CD4-positive, alpha-beta T cell (primary cell): ENCODE results near the gene GFOD1. TPM values are rescaled to one million over a fixed set of nuclear protein-coding genes. Genes with fewer than 3 reads are reported as not detected.

Experiments used
- ATAC-seq: fragments of 200-7000 bp; cut with Tn5 transposase; one replicate; pipeline ENCODE4 v1.10.0; 2022; ENCODE audit warnings: mild to moderate bottlenecking; ENCODE audit not compliant: poor library complexity
- CTCF ChIA-PET: fragments of 350-600 bp; sonication (Branson Sonifier 250); formaldehyde crosslinking; loops from one replicate; lab custom pipeline; 2021; ENCODE audit warnings: antibody characterized with exemption, inconsistent platforms; lab: Charles Lee
- POLR2A ChIA-PET: fragments of 350-600 bp; sonication (Branson Sonifier 250); formaldehyde crosslinking; loops from one replicate; lab custom pipeline; 2021; ENCODE audit warnings: antibody characterized with exemption, inconsistent platforms; lab: Charles Lee
- DNase-seq, 14 experiments: peaks; one replicate each; pipeline ENCODE4 v3.0.0-alpha.2; 2013 to 2020; ENCODE audit warnings: mixed read lengths in 2 of 14
- H3K27ac ChIP-seq, 2 donors: one replicate each; pipeline versions ENCODE4 v1.5.1 to v1.7.0; 2013; ENCODE audit warnings: low read length in 2 of 2, low read depth in 1 of 2, mild to moderate bottlenecking in 1 of 2
- H3K27me3 ChIP-seq, 2 experiments: 1 replicate in 1 of 2; 2 replicates in 1 of 2; pipeline versions ENCODE4 v1.6.1 to v1.7.0; 2013; ENCODE audit warnings: low read length in 2 of 2, control low read depth in 1 of 2, mild to moderate bottlenecking in 1 of 2, moderate library complexity in 1 of 2; ENCODE audit not compliant: insufficient read depth in 2 of 2, control insufficient read depth in 1 of 2
- H3K36me3 ChIP-seq: one replicate; pipeline ENCODE4 v1.6.1; 2013; ENCODE audit warnings: low read length, control low read depth; ENCODE audit not compliant: insufficient read depth
- H3K4me1 ChIP-seq: one replicate; pipeline ENCODE4 v1.6.1; 2013; ENCODE audit warnings: low read length, control low read depth; ENCODE audit not compliant: insufficient read depth
- H3K4me3 ChIP-seq: one replicate; pipeline ENCODE4 v1.5.1; 2013; ENCODE audit warnings: mild to moderate bottlenecking, low read length, moderate library complexity
- H3K9me3 ChIP-seq, 2 experiments: 1 replicate in 1 of 2; 2 replicates in 1 of 2; pipeline versions ENCODE4 v1.6.1 to v1.7.0; 2013; ENCODE audit warnings: low read length in 2 of 2, mild to moderate bottlenecking in 2 of 2, control low read depth in 1 of 2, moderate library complexity in 1 of 2; ENCODE audit not compliant: control insufficient read depth in 1 of 2, insufficient read depth in 1 of 2
- H3K27ac Mint-ChIP-seq: one replicate; pipeline ENCODE4 v1.8.0; 2020; ENCODE audit warnings: mixed read lengths
- H3K27me3 Mint-ChIP-seq: one replicate; pipeline ENCODE4 v1.8.0; 2021; ENCODE audit warnings: mixed read lengths
- H3K36me3 Mint-ChIP-seq: one replicate; pipeline ENCODE4 v1.8.0; 2021; ENCODE audit warnings: low read depth, mixed read lengths
- H3K4me1 Mint-ChIP-seq: one replicate; pipeline ENCODE4 v1.8.0; 2021; ENCODE audit warnings: low read depth, mixed read lengths
- H3K4me3 Mint-ChIP-seq: one replicate; pipeline ENCODE4 v1.8.0; 2020; ENCODE audit warnings: mild to moderate bottlenecking, mixed read lengths
- H3K9me3 Mint-ChIP-seq: one replicate; pipeline ENCODE4 v1.8.0; 2020; ENCODE audit warnings: mixed read lengths
- intact Hi-C, 2 experiments: fragments of 100-400 bp; cut with DNase I in 1 of 2; cut with micrococcal nuclease in 1 of 2; formaldehyde crosslinking; loops; one replicate each; pipeline versions ENCODE4 v1.15.1 to v1.9.0; 2023 to 2025; cut with DNase I, micrococcal nuclease
- total RNA-seq, 174 experiments: library from RNA in 2 of 174; stranded (reverse) in 2 of 174; gene quantifications; one replicate each; pipeline ENCODE4 v1.2.3 and lab custom pipeline; 2021 to 2026
- TF ChIP-seq, protein P1 (sequence below): fragments of 200-600 bp; IDR thresholded peaks from one replicate; pipeline ENCODE4 v1.8.0; 2022; ENCODE audit warnings: antibody characterized with exemption, mild to moderate bottlenecking

The GFOD1 gene
- total RNA-seq, 2 experiments from 2014 or later = 1.3 to 2.0 TPM

GRCh38 chr6:13515912-13516311 is 28.5 kb upstream of the GFOD1 start:
- Mint-ChIP-seq H3K27me3 (no peaks in the 10 kb centered on the region), H3K4me1 (no peaks in the 10 kb centered on the region), H3K4me3 (no peak overlapping the region), H3K27ac (no peak overlapping the region), H3K36me3 (no peaks in the 10 kb centered on the region), H3K9me3 (no peaks in the 10 kb centered on the region)
- ChIA-PET POLR2A (no interaction called here), CTCF (no interaction called here)
- DNase-seq (no peak), ATAC-seq (no peak)
- Histone ChIP-seq H3K4me3 (no peak overlapping the region), H3K9me3 (peaks cover 0 to 6% of the 10 kb centered on the region in 2 experiments), H3K27ac (no peak overlapping the region), H3K27me3 (no peaks in the 10 kb centered on the region), H3K4me1 (no peaks in the 10 kb centered on the region), H3K36me3 (no peaks in the 10 kb centered on the region)
- TF ChIP-seq, protein P1, sequence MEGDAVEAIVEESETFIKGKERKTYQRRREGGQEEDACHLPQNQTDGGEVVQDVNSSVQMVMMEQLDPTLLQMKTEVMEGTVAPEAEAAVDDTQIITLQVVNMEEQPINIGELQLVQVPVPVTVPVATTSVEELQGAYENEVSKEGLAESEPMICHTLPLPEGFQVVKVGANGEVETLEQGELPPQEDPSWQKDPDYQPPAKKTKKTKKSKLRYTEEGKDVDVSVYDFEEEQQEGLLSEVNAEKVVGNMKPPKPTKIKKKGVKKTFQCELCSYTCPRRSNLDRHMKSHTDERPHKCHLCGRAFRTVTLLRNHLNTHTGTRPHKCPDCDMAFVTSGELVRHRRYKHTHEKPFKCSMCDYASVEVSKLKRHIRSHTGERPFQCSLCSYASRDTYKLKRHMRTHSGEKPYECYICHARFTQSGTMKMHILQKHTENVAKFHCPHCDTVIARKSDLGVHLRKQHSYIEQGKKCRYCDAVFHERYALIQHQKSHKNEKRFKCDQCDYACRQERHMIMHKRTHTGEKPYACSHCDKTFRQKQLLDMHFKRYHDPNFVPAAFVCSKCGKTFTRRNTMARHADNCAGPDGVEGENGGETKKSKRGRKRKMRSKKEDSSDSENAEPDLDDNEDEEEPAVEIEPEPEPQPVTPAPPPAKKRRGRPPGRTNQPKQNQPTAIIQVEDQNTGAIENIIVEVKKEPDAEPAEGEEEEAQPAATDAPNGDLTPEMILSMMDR = no peak
- intact Hi-C loops = no loop called here

GRCh38 chr6:13513626-13514502 is 26.5 kb upstream of the GFOD1 start:
- no peak overlapping the region for H3K27ac ChIP-seq
- no peaks in the 10 kb centered on the region for H3K27me3 ChIP-seq
- H3K9me3 Mint-ChIP-seq = no peaks in the 10 kb centered on the region
- H3K9me3 ChIP-seq = peaks cover 0 to 6% of the 10 kb centered on the region in 2 experiments
- ATAC-seq = no peak
- no peak overlapping the region for H3K27ac Mint-ChIP-seq
- ChIA-PET POLR2A (no interaction called here), CTCF (no interaction called here)
- H3K4me3 ChIP-seq = no peak overlapping the region
- no peaks in the 10 kb centered on the region for H3K36me3 ChIP-seq
- TF ChIP-seq, protein P1 = no peak
- intact Hi-C loops = no loop called here
- H3K36me3 Mint-ChIP-seq = no peaks in the 10 kb centered on the region
- H3K4me3 Mint-ChIP-seq = no peak overlapping the region
- H3K4me1 Mint-ChIP-seq = no peaks in the 10 kb centered on the region
- H3K27me3 Mint-ChIP-seq = no peaks in the 10 kb centered on the region
- no peaks in the 10 kb centered on the region for H3K4me1 ChIP-seq
- DNase-seq = peak in 1 of 14 experiments; percentile 20

- TF ChIP-seq, protein P1 = no peak
- DNase-seq = no peak
- no peak overlapping the region for H3K27ac Mint-ChIP-seq
- no peaks in the 10 kb centered on the region for H3K27me3 Mint-ChIP-seq
- Histone ChIP-seq H3K27ac (no peak overlapping the region), H3K9me3 (peaks cover 0 to 6% of the 10 kb centered on the region in 2 experiments), H3K4me3 (no peak overlapping the region), H3K4me1 (no peaks in the 10 kb centered on the region), H3K27me3 (peaks cover 0 to 4% of the 10 kb centered on the region in 2 experiments), H3K36me3 (no peaks in the 10 kb centered on the region)
- no peaks in the 10 kb centered on the region for H3K4me1 Mint-ChIP-seq
- H3K4me3 Mint-ChIP-seq = no peak overlapping the region
- H3K36me3 Mint-ChIP-seq = no peaks in the 10 kb centered on the region
- CTCF ChIA-PET = no interaction called here
- no peaks in the 10 kb centered on the region for H3K9me3 Mint-ChIP-seq
- intact Hi-C loops = no loop called here
- no peak for ATAC-seq
- POLR2A ChIA-PET = no interaction called here
Observed at GRCh38 chr6:13512900-13513299, 25.5 kb upstream of the GFOD1 start.
